Thoracic aorta (tissue), 2 donors: ENCODE data around the gene SMIM41. TPM values are rescaled to one million over a fixed set of nuclear protein-coding genes. Genes with fewer than 3 reads are reported as not detected.
"Not testable (repeated sequence)": the region's sequence is repeated elsewhere in the genome, so short reads cannot be mapped to it uniquely, and the experiment has no call there.

Experiments used
- ATAC-seq: fragments of 150-250 bp; one replicate; pipeline ENCODE4 v1.8.0; 2017; ENCODE audit warnings: low read depth; ENCODE audit not compliant: insufficient number of reproducible peaks, low FRiP score
- DNase-seq: peaks from one replicate; pipeline ENCODE4 v3.0.0-alpha.2; 2020; ENCODE audit warnings: low spot score
- H3K27ac ChIP-seq, 2 donors: fragments of 200-600 bp; sonication (generic); 1 replicate in 1 of 2; 2 replicates in 1 of 2; pipeline ENCODE4 v1.5.1; 2016; ENCODE audit warnings: mild to moderate bottlenecking in 2 of 2, moderate library complexity in 2 of 2
- H3K27me3 ChIP-seq: fragments of 200-600 bp; sonication (generic); replicated peaks from 2 replicates; pipeline ENCODE4 v1.6.0; 2016; ENCODE audit warnings: mild to moderate bottlenecking; ENCODE audit not compliant: insufficient read depth
- H3K36me3 ChIP-seq: fragments of 200-600 bp; sonication (generic); one replicate; pipeline ENCODE4 v1.5.1; 2016
- H3K4me1 ChIP-seq, 2 donors: fragments of 200-600 bp; sonication (generic); 1 replicate in 1 of 2; 2 replicates in 1 of 2; pipeline versions ENCODE4 v1.5.1 to v1.6.0; 2016; ENCODE audit warnings: low read depth in 2 of 2, mild to moderate bottlenecking in 1 of 2; ENCODE audit not compliant: control insufficient read depth in 1 of 2
- H3K4me3 ChIP-seq: fragments of 200-600 bp; sonication (generic); 2 replicates; pipeline ENCODE4 v1.5.1; 2016; ENCODE audit warnings: mild to moderate bottlenecking
- H3K9me3 ChIP-seq: fragments of 200-600 bp; sonication (generic); 2 replicates; pipeline ENCODE4 v1.5.1; 2016
- CTCF ChIP-seq: fragments of 200-600 bp; sonication (generic); IDR thresholded peaks from one replicate; pipeline ENCODE4 v1.5.1; 2019; ENCODE audit warnings: antibody characterized with exemption
- total RNA-seq, 2 donors: library from RNA; depleted of rRNA; stranded (reverse); fragments of >200 nt; gene quantifications; one replicate each; pipeline versions ENCODE4 v1.1.0 to v1.2.3, GENCODE V29; 2016

The SMIM41 gene
- total RNA-seq, 2 donors from 2014 or later: 1.8 TPM; not detected in 1

GRCh38 chr12:52091061-52091460 lies 11.6 kb downstream of the SMIM41 start:
- H3K9me3 ChIP-seq: no peaks in the 10 kb centered on the region
- H3K27ac ChIP-seq: no peak overlapping the region
- no peak for TF ChIP-seq CTCF
- no peaks in the 10 kb centered on the region for H3K36me3 ChIP-seq
- ATAC-seq: no peak
- no peak overlapping the region for H3K4me3 ChIP-seq
- no peak for DNase-seq
- no peaks in the 10 kb centered on the region for H3K27me3 ChIP-seq
- H3K4me1 ChIP-seq: no peaks in the 10 kb centered on the region

GRCh38 chr12:52091869-52092268 lies 12.4 kb downstream of the SMIM41 start:
- Histone ChIP-seq H3K27me3 (no peaks in the 10 kb centered on the region), H3K4me3 (no peak overlapping the region), H3K4me1 (no peaks in the 10 kb centered on the region), H3K27ac (no peak overlapping the region), H3K36me3 (no peaks in the 10 kb centered on the region), H3K9me3 (no peaks in the 10 kb centered on the region)
- TF ChIP-seq CTCF: no peak
- no peak for ATAC-seq
- DNase-seq: no peak

- no peak for TF ChIP-seq CTCF
- H3K4me1 ChIP-seq: no peaks in the 10 kb centered on the region
- DNase-seq: no peak
- H3K36me3 ChIP-seq: no peaks in the 10 kb centered on the region
- H3K27ac ChIP-seq: no peak overlapping the region
- H3K9me3 ChIP-seq: no peaks in the 10 kb centered on the region
- ATAC-seq: no peak
- H3K27me3 ChIP-seq: no peaks in the 10 kb centered on the region
- H3K4me3 ChIP-seq: no peak overlapping the region
These were observed 13.8 kb downstream of the SMIM41 start for GRCh38 chr12:52093346-52093745.

- Histone ChIP-seq H3K36me3 (no peaks in the 10 kb centered on the region), H3K27me3 (no peaks in the 10 kb centered on the region), H3K4me3 (no peak overlapping the region), H3K9me3 (no peaks in the 10 kb centered on the region), H3K4me1 (no peaks in the 10 kb centered on the region), H3K27ac (no peak overlapping the region)
- DNase-seq (no peak), ATAC-seq (no peak)
- no peak for TF ChIP-seq CTCF
These were observed 17.0 kb downstream of the SMIM41 start for GRCh38 chr12:52096332-52097044.

- H3K9me3 ChIP-seq: no peaks in the 10 kb centered on the region
- H3K4me1 ChIP-seq: no peaks in the 10 kb centered on the region
- no peak overlapping the region for H3K4me3 ChIP-seq
- H3K36me3 ChIP-seq: no peaks in the 10 kb centered on the region
- H3K27me3 ChIP-seq: no peaks in the 10 kb centered on the region
- H3K27ac ChIP-seq: no peak overlapping the region
- ATAC-seq (no peak), DNase-seq (no peak)
- no peak for TF ChIP-seq CTCF
These were observed 17.7 kb downstream of the SMIM41 start for GRCh38 chr12:52097045-52097666.

- H3K4me1 ChIP-seq, H3K27me3 ChIP-seq, ATAC-seq: not testable (repeated sequence)
These were observed 25.1 kb downstream of the SMIM41 start for GRCh38 chr12:52104431-52105089.

GRCh38 chr12:52116222-52117125 lies 37.0 kb downstream of the SMIM41 start:
- H3K36me3 ChIP-seq, H3K27me3 ChIP-seq, DNase-seq, H3K27ac ChIP-seq, H3K4me1 ChIP-seq, H3K9me3 ChIP-seq, ATAC-seq, H3K4me3 ChIP-seq: not testable (repeated sequence)

More at GRCh38 chr12:52104431-52105089, 25.1 kb downstream of the SMIM41 start:
- H3K36me3 ChIP-seq, DNase-seq, H3K4me3 ChIP-seq, H3K27ac ChIP-seq, H3K9me3 ChIP-seq: not testable (repeated sequence)
